NCI-H1694 (cell line): ENCODE data around the gene AAMP.

Source experiments
- DNase-seq: peaks from one replicate; lab custom pipeline; 2025; lab: John Stamatoyannopoulos, UW

AAMP gene

GRCh38 chr2:218260166-218260565, 9.8 kb downstream of the AAMP start:
- DNase-seq, result no peak

- no peak for DNase-seq
Observed at GRCh38 chr2:218259099-218259961, 10.6 kb downstream of the AAMP start.

- DNase-seq, result no peak
Observed at GRCh38 chr2:218257390-218257981, 12.5 kb downstream of the AAMP start.

GRCh38 chr2:218256612-218257350, 13.2 kb downstream of the AAMP start:
- DNase-seq, result no peak

GRCh38 chr2:218255446-218255845, 14.5 kb downstream of the AAMP start:
- DNase-seq, result no peak

GRCh38 chr2:218253232-218253625, 16.7 kb downstream of the AAMP start:
- DNase-seq, result no peak

- no peak for DNase-seq
Observed at GRCh38 chr2:218252509-218253231, 17.3 kb downstream of the AAMP start.

- no peak for DNase-seq
Observed at GRCh38 chr2:218249691-218250090, 20.2 kb downstream of the AAMP start.

GRCh38 chr2:218245214-218245613, 24.7 kb downstream of the AAMP start:
- no peak for DNase-seq

GRCh38 chr2:218244665-218245064, 25.3 kb downstream of the AAMP start:
- DNase-seq, result no peak

GRCh38 chr2:218244204-218244603, 25.7 kb downstream of the AAMP start:
- DNase-seq, result no peak

- DNase-seq, result no peak
Observed at GRCh38 chr2:218238887-218239286, 31.1 kb downstream of the AAMP start.

- DNase-seq, result no peak
Observed at GRCh38 chr2:218236829-218237228, 33.1 kb downstream of the AAMP start.

- DNase-seq, result no peak
Observed at GRCh38 chr2:218235017-218235416, 34.9 kb downstream of the AAMP start.

GRCh38 chr2:218234521-218234920, 35.4 kb downstream of the AAMP start:
- DNase-seq, result no peak

GRCh38 chr2:218233543-218233942, 36.4 kb downstream of the AAMP start:
- DNase-seq, result no peak

- DNase-seq, result no peak
Observed at GRCh38 chr2:218230882-218231281, 39.1 kb downstream of the AAMP start.

GRCh38 chr2:218229851-218230250, 40.1 kb downstream of the AAMP start:
- DNase-seq, result no peak

- DNase-seq, result no peak
Observed at GRCh38 chr2:218229239-218229638, 40.7 kb downstream of the AAMP start.

- no peak for DNase-seq
Observed at GRCh38 chr2:218228366-218229090, 41.4 kb downstream of the AAMP start.

- no peak for DNase-seq
Observed at GRCh38 chr2:218226903-218227302, 43.0 kb downstream of the AAMP start.

GRCh38 chr2:218224186-218224585, 45.8 kb downstream of the AAMP start:
- no peak for DNase-seq
